ENCODE results near the gene MTHFR.

The MTHFR gene

GRCh38 chr1:11805422-11806306 lies at the start of gene MTHFR, which contains the start of gene CLCN6:
MTHFR (minus strand) TSS chr1:11805964; CDS start chr1:11803116, 2,848 bp downstream.
CLCN6 (plus strand) TSS chr1:11806191; CDS start chr1:11806263, 72 bp downstream.
- H3K9ac ChIP-seq (ENCODE audit: low read depth, low read length), result peak within 1 kb of the TSS; percentile 76
- peak within 1 kb of the TSS; percentile 97 for H3K27ac ChIP-seq (ENCODE audit: low read depth, low read length)
- no peaks in the 10 kb centered on the region for H3K9me3 ChIP-seq (ENCODE audit: control insufficient read depth, insufficient read depth, low read length)
- H3K4me1 ChIP-seq (ENCODE audit: control insufficient read depth, insufficient read depth, low read length), result peaks cover 33% of the 10 kb centered on the region
- H3K36me3 ChIP-seq (ENCODE audit: control insufficient read depth, insufficient read depth, low read length), result peaks cover 47% of the 10 kb centered on the region
- H3K27me3 ChIP-seq (ENCODE audit: control insufficient read depth, insufficient read depth, low read length), result no peaks in the 10 kb centered on the region
- peak within 1 kb of the TSS; percentile 91 for H3K4me3 ChIP-seq (ENCODE audit: low read depth, low read length)

GRCh38 chr1:11855430-11855829 lies 49.7 kb upstream of the MTHFR start:
- H3K27me3 ChIP-seq (ENCODE audit: control insufficient read depth, insufficient read depth, low read length), result peaks cover 24% of the 10 kb centered on the region
- H3K4me3 ChIP-seq (ENCODE audit: low read depth, low read length), result no peak overlapping the region
- no peaks in the 10 kb centered on the region for H3K9me3 ChIP-seq (ENCODE audit: control insufficient read depth, insufficient read depth, low read length)
- no peak overlapping the region for H3K27ac ChIP-seq (ENCODE audit: low read depth, low read length)
- H3K9ac ChIP-seq (ENCODE audit: low read depth, low read length), result no peak overlapping the region
- H3K4me1 ChIP-seq (ENCODE audit: control insufficient read depth, insufficient read depth, low read length), result 0 out of 2 replicates have a peak, but pooled peaks cover 3% of the 10 kb centered on the region
- no peaks in the 10 kb centered on the region for H3K36me3 ChIP-seq (ENCODE audit: control insufficient read depth, insufficient read depth, low read length)

DNA sequence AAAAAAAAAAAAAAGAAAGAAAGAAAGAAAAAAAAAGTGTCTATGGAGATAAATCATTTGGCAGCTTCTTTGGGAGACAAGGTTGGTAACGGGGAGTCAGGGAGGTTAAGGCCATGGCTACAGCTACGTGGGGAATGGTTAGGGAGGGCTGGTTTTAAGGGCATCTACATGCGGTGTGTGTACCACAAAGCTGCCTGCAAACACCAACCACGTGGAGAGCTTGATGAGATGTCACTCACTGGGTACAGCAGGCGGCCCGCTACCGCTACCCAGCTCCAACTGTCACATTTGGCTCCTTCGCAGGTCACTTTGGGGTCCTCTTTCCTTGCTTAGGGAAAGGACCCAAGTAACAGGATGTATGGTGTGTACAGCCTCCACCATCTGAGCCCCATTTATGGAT lies 48.8 kb upstream of the MTHFR start:
- H3K36me3 ChIP-seq (ENCODE audit: control insufficient read depth, insufficient read depth, low read length), result no peaks in the 10 kb centered on the region

DNA sequence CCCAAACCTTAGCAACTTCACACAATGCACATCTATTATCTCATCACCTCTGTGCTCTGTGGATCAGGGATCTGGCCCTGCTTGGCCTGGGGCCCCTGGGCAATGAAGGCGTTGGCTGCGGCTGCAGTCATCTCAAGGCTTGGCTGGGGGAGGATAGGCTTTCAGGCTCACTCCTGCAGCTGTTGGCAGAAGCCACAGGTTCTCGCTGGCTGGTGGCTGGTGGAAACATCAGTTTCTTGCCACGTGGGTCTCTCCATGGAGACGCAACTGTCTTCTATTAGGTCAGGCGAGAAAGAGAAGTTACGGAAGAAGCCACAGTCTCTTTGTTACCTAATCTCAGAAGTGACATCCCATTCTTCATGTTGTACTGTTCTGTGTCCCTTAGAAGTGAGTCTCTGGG lies 45.4 kb upstream of the MTHFR start:
- Histone ChIP-seq H3K36me3 (ENCODE audit: control insufficient read depth, insufficient read depth, low read length) (no peaks in the 10 kb centered on the region; the same call in 1 of the 2 replicates), H3K9ac (ENCODE audit: low read depth, low read length) (no peak overlapping the region), H3K4me3 (ENCODE audit: low read depth, low read length) (no peak overlapping the region), H3K4me1 (ENCODE audit: control insufficient read depth, insufficient read depth, low read length) (no peaks in the 10 kb centered on the region), H3K27me3 (ENCODE audit: control insufficient read depth, insufficient read depth, low read length) (no peaks in the 10 kb centered on the region), H3K9me3 (ENCODE audit: control insufficient read depth, insufficient read depth, low read length) (no peaks in the 10 kb centered on the region), H3K27ac (ENCODE audit: low read depth, low read length) (no peak overlapping the region)

More for the DNA sequence above, 48.8 kb upstream of the MTHFR start:
- H3K9ac ChIP-seq (ENCODE audit: low read depth, low read length), result no peak overlapping the region
- no peak overlapping the region for H3K27ac ChIP-seq (ENCODE audit: low read depth, low read length)
- no peaks in the 10 kb centered on the region for H3K9me3 ChIP-seq (ENCODE audit: control insufficient read depth, insufficient read depth, low read length)
- H3K4me1 ChIP-seq (ENCODE audit: control insufficient read depth, insufficient read depth, low read length), result 0 out of 2 replicates have a peak, but pooled peaks cover 3% of the 10 kb centered on the region
- no peak overlapping the region for H3K4me3 ChIP-seq (ENCODE audit: low read depth, low read length)
- peaks cover 23% of the 10 kb centered on the region for H3K27me3 ChIP-seq (ENCODE audit: control insufficient read depth, insufficient read depth, low read length)

DNA sequence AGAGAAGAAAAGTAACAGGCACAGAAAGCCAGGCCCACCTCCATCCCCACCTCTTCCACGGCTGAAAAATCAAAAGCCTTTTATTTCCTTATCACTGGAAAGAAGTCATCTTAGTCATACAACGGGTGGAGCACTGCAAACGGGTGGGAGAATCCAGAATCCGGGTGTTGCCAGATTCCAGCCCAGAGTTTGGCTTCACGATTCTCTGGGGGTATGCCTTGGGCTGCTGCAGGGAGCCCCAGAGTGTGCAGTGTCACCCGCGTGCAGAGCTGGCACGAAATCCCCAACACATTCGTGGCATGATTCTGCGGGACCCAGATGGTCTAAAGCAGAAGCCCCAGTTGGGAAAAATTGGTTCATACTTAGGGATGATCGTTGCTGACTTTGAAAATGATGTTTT lies 44.4 kb upstream of the MTHFR start:
- Histone ChIP-seq H3K4me3 (ENCODE audit: low read depth, low read length) (no peak overlapping the region), H3K9ac (ENCODE audit: low read depth, low read length) (no peak overlapping the region), H3K4me1 (ENCODE audit: control insufficient read depth, insufficient read depth, low read length) (no peaks in the 10 kb centered on the region), H3K36me3 (ENCODE audit: control insufficient read depth, insufficient read depth, low read length) (peaks cover 5% of the 10 kb centered on the region), H3K27me3 (ENCODE audit: control insufficient read depth, insufficient read depth, low read length) (no peaks in the 10 kb centered on the region), H3K27ac (ENCODE audit: low read depth, low read length) (no peak overlapping the region), H3K9me3 (ENCODE audit: control insufficient read depth, insufficient read depth, low read length) (no peaks in the 10 kb centered on the region)

- no peaks in the 10 kb centered on the region for H3K27me3 ChIP-seq (ENCODE audit: control insufficient read depth, insufficient read depth, low read length)
- peaks cover 19% of the 10 kb centered on the region for H3K36me3 ChIP-seq (ENCODE audit: control insufficient read depth, insufficient read depth, low read length)
- H3K9ac ChIP-seq (ENCODE audit: low read depth, low read length), result no peak overlapping the region
- no peak overlapping the region for H3K4me3 ChIP-seq (ENCODE audit: low read depth, low read length)
- H3K9me3 ChIP-seq (ENCODE audit: control insufficient read depth, insufficient read depth, low read length), result no peaks in the 10 kb centered on the region
- H3K27ac ChIP-seq (ENCODE audit: low read depth, low read length), result no peak overlapping the region
- no peaks in the 10 kb centered on the region for H3K4me1 ChIP-seq (ENCODE audit: control insufficient read depth, insufficient read depth, low read length)
Observed at GRCh38 chr1:11848373-11848700, 42.6 kb upstream of the MTHFR start.

DNA sequence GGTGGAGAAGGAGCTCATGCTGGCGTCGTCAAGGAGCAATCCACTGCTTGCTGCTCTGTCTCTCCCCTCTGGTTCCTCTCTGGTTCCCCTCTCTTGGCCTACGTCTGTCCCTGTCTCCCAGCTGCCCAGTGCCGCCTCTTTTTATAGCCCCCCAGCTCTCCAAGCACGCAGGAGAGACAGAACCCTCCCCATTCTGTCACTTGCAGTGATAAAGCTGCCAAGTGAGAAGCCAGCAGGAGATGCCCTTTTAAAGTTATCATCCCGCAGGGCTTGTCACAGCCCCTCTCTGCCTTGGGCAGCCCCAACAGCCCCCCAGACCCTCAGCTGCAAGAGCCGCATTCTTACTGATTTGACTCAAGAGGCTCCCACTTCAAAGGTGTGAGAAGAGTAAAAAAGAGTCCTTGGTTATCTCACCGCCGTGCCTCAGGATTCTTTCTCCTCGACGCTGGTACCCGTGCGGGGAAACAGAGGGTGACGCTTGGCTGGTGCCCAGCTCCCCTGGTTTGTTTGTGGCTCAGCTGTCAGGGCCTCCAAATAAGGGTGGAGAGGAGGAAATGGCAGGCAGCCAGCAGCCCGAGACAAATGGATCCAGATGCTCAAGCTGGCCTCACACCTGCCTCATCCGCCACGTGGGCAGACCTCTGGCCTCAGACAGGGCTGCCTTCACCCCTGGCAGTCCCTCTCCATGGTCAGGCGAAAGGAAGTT lies 42.1 kb upstream of the MTHFR start, which contains the start of gene NPPA:
Gene NPPA (minus strand): TSS at position 117 of the 706 bp plus-strand sequence. CDS start 99 bp downstream, at position 18.
- no peaks in the 10 kb centered on the region for H3K9me3 ChIP-seq (ENCODE audit: control insufficient read depth, insufficient read depth, low read length)
- H3K27me3 ChIP-seq (ENCODE audit: control insufficient read depth, insufficient read depth, low read length), result no peaks in the 10 kb centered on the region
- no peak within 1 kb of the TSS for H3K27ac ChIP-seq (ENCODE audit: low read depth, low read length)
- H3K4me1 ChIP-seq (ENCODE audit: control insufficient read depth, insufficient read depth, low read length), result no peaks in the 10 kb centered on the region
- H3K4me3 ChIP-seq (ENCODE audit: low read depth, low read length), result no peak within 1 kb of the TSS
- H3K9ac ChIP-seq (ENCODE audit: low read depth, low read length), result no peak within 1 kb of the TSS
- H3K36me3 ChIP-seq (ENCODE audit: control insufficient read depth, insufficient read depth, low read length), result peaks cover 23% of the 10 kb centered on the region

GRCh38 chr1:11845641-11846335 lies 40.0 kb upstream of the MTHFR start:
- Histone ChIP-seq H3K36me3 (ENCODE audit: control insufficient read depth, insufficient read depth, low read length) (peaks cover 43% of the 10 kb centered on the region), H3K4me1 (ENCODE audit: control insufficient read depth, insufficient read depth, low read length) (no peaks in the 10 kb centered on the region), H3K27ac (ENCODE audit: low read depth, low read length) (no peak overlapping the region)

GRCh38 chr1:11842154-11843041 lies 36.6 kb upstream of the MTHFR start:
- no peak overlapping the region for H3K9ac ChIP-seq (ENCODE audit: low read depth, low read length)
- H3K4me3 ChIP-seq (ENCODE audit: low read depth, low read length), result no peak overlapping the region
- no peaks in the 10 kb centered on the region for H3K4me1 ChIP-seq (ENCODE audit: control insufficient read depth, insufficient read depth, low read length)
- peaks cover 76% of the 10 kb centered on the region for H3K36me3 ChIP-seq (ENCODE audit: control insufficient read depth, insufficient read depth, low read length)
- no peaks in the 10 kb centered on the region for H3K27me3 ChIP-seq (ENCODE audit: control insufficient read depth, insufficient read depth, low read length)
- H3K9me3 ChIP-seq (ENCODE audit: control insufficient read depth, insufficient read depth, low read length), result no peaks in the 10 kb centered on the region
- H3K27ac ChIP-seq (ENCODE audit: low read depth, low read length), result no peak overlapping the region

More at GRCh38 chr1:11845641-11846335, 40.0 kb upstream of the MTHFR start:
- Histone ChIP-seq H3K4me3 (ENCODE audit: low read depth, low read length) (no peak overlapping the region), H3K27me3 (ENCODE audit: control insufficient read depth, insufficient read depth, low read length) (no peaks in the 10 kb centered on the region), H3K9me3 (ENCODE audit: control insufficient read depth, insufficient read depth, low read length) (no peaks in the 10 kb centered on the region), H3K9ac (ENCODE audit: low read depth, low read length) (no peak overlapping the region)

Data from HUES48 (cell line).